CD8-positive, alpha-beta memory T cell (primary cell): Measurements from ENCODE around the gene SLC22A23. TPM values are rescaled to one million over a fixed set of nuclear protein-coding genes. Genes with fewer than 3 reads are reported as not detected.

ENCODE experiments used
- CTCF ChIA-PET: fragments of 350-600 bp; sonication (Branson Sonifier 250); formaldehyde crosslinking; loops from one replicate; lab custom pipeline; 2021; ENCODE audit warnings: antibody characterized with exemption; lab: Charles Lee
- POLR2A ChIA-PET: fragments of 350-600 bp; sonication (Branson Sonifier 250); formaldehyde crosslinking; loops from one replicate; lab custom pipeline; 2021; ENCODE audit warnings: antibody characterized with exemption; lab: Charles Lee
- DNase-seq, 5 donors: peaks; one replicate each; pipeline versions ENCODE4 v3.0.0 to v3.0.0-alpha.2; 2020 to 2022; ENCODE audit warnings: mixed read lengths in 1 of 5
- H3K27ac ChIP-seq: one replicate; pipeline ENCODE4 v1.7.0; 2013; ENCODE audit warnings: low read depth, mild to moderate bottlenecking, low read length, moderate library complexity
- H3K27me3 ChIP-seq: 2 replicates; pipeline ENCODE4 v1.7.0; 2013; ENCODE audit warnings: low read length, mild to moderate bottlenecking; ENCODE audit not compliant: insufficient read depth, poor library complexity, severe bottlenecking
- H3K36me3 ChIP-seq: 2 replicates; pipeline ENCODE4 v1.7.0; 2013; ENCODE audit warnings: mild to moderate bottlenecking, low read length, moderate library complexity; ENCODE audit not compliant: insufficient read depth
- H3K4me1 ChIP-seq: 2 replicates; pipeline ENCODE4 v1.7.0; 2013; ENCODE audit warnings: mild to moderate bottlenecking, low read length, moderate library complexity; ENCODE audit not compliant: insufficient read depth
- H3K4me3 ChIP-seq: 2 replicates; pipeline ENCODE4 v1.7.0; 2013; ENCODE audit warnings: mild to moderate bottlenecking, low read length
- H3K9me3 ChIP-seq: 2 replicates; pipeline ENCODE4 v1.7.0; 2013; ENCODE audit warnings: mild to moderate bottlenecking, low read length
- H3K27ac Mint-ChIP-seq, 8 donors: one replicate each; pipeline ENCODE4 v1.8.0; 2020 to 2021; ENCODE audit warnings: mixed read lengths in 8 of 8, mild to moderate bottlenecking in 6 of 8, inconsistent platforms in 3 of 8, moderate library complexity in 3 of 8
- H3K27me3 Mint-ChIP-seq, 2 donors: one replicate each; pipeline ENCODE4 v1.8.0; 2020 to 2021; ENCODE audit warnings: mixed read lengths in 2 of 2, mild to moderate bottlenecking in 1 of 2, moderate library complexity in 1 of 2
- H3K36me3 Mint-ChIP-seq, 3 donors: one replicate each; pipeline ENCODE4 v1.8.0; 2020 to 2021; ENCODE audit warnings: mixed read lengths in 3 of 3, inconsistent platforms in 1 of 3, mild to moderate bottlenecking in 1 of 3
- H3K4me1 Mint-ChIP-seq, 3 donors: one replicate each; pipeline ENCODE4 v1.8.0; 2020 to 2021; ENCODE audit warnings: mixed read lengths in 3 of 3, inconsistent platforms in 1 of 3, mild to moderate bottlenecking in 1 of 3
- H3K4me3 Mint-ChIP-seq, 7 donors: one replicate each; pipeline ENCODE4 v1.8.0; 2020 to 2021; ENCODE audit warnings: mixed read lengths in 7 of 7, mild to moderate bottlenecking in 6 of 7, moderate library complexity in 4 of 7, inconsistent platforms in 2 of 7
- H3K9me3 Mint-ChIP-seq, 5 donors: one replicate each; pipeline ENCODE4 v1.8.0; 2020 to 2022; ENCODE audit warnings: mixed read lengths in 5 of 5, mild to moderate bottlenecking in 3 of 5, moderate library complexity in 2 of 5, inconsistent platforms in 1 of 5
- polyA plus RNA-seq: library from polyadenylated mRNA; unstranded; fragments of 300-500 nt; fragmentation: Illumina TruSeq; gene quantifications from one replicate; pipeline ENCODE4 v1.2.3, GENCODE V29; 2021
- total RNA-seq, 2 experiments: library from RNA; stranded (reverse); gene quantifications; one replicate each; pipeline ENCODE4 v1.2.3, GENCODE V29; 2021

Gene SLC22A23
- total and polyA plus RNA-seq, 3 experiments from 2014 or later, result 0.39 to 0.78 (median 0.47) TPM

GRCh38 chr6:3329393-3330051 is 127.3 kb downstream of the SLC22A23 start:
- Histone ChIP-seq H3K4me3 (no peak overlapping the region), H3K4me1 (no peaks in the 10 kb centered on the region), H3K27ac (no peak overlapping the region), H3K27me3 (no peaks in the 10 kb centered on the region), H3K36me3 (no peaks in the 10 kb centered on the region), H3K9me3 (no peaks in the 10 kb centered on the region)
- no peaks in the 10 kb centered on the region for H3K36me3 Mint-ChIP-seq
- ChIA-PET POLR2A (no interaction called here), CTCF (no interaction called here)
- peaks cover 10 to 50% of the 10 kb centered on the region in 2 donors for H3K27me3 Mint-ChIP-seq
- peaks cover 0 to 2% (median 0%) of the 10 kb centered on the region in 3 donors for H3K4me1 Mint-ChIP-seq
- H3K27ac Mint-ChIP-seq, result no peak overlapping the region
- H3K9me3 Mint-ChIP-seq, result no peaks in the 10 kb centered on the region
- DNase-seq, result no peak
- no peak overlapping the region for H3K4me3 Mint-ChIP-seq

- Histone ChIP-seq H3K36me3 (no peaks in the 10 kb centered on the region), H3K9me3 (no peaks in the 10 kb centered on the region), H3K27me3 (no peaks in the 10 kb centered on the region), H3K4me1 (no peaks in the 10 kb centered on the region), H3K27ac (no peak overlapping the region), H3K4me3 (no peak overlapping the region)
- no peak for DNase-seq
- Mint-ChIP-seq H3K36me3 (no peaks in the 10 kb centered on the region), H3K27me3 (peaks cover 12 to 50% of the 10 kb centered on the region in 2 donors), H3K27ac (no peak overlapping the region), H3K4me3 (no peak overlapping the region), H3K4me1 (peaks cover 0 to 6% (median 0%) of the 10 kb centered on the region in 3 donors), H3K9me3 (no peaks in the 10 kb centered on the region)
- ChIA-PET POLR2A (no interaction called here), CTCF (no interaction called here)
Observed at GRCh38 chr6:3328796-3329195, 128.1 kb downstream of the SLC22A23 start.

GRCh38 chr6:3328145-3328544 is 128.7 kb downstream of the SLC22A23 start:
- Mint-ChIP-seq H3K4me3 (no peak overlapping the region), H3K9me3 (no peaks in the 10 kb centered on the region), H3K27ac (no peak overlapping the region), H3K36me3 (no peaks in the 10 kb centered on the region), H3K27me3 (peaks cover 13 to 44% of the 10 kb centered on the region in 2 donors), H3K4me1 (peaks cover 0 to 6% (median 0%) of the 10 kb centered on the region in 3 donors)
- Histone ChIP-seq H3K4me1 (no peaks in the 10 kb centered on the region), H3K9me3 (no peaks in the 10 kb centered on the region), H3K27ac (no peak overlapping the region), H3K36me3 (no peaks in the 10 kb centered on the region), H3K27me3 (no peaks in the 10 kb centered on the region), H3K4me3 (no peak overlapping the region)
- no peak for DNase-seq
- ChIA-PET POLR2A (no interaction called here), CTCF (no interaction called here)

GRCh38 chr6:3327403-3327802 is 129.4 kb downstream of the SLC22A23 start:
- CTCF ChIA-PET, result no interaction called here

GRCh38 chr6:3326981-3327380 is 129.9 kb downstream of the SLC22A23 start:
- Mint-ChIP-seq H3K36me3 (no peaks in the 10 kb centered on the region), H3K4me3 (no peak overlapping the region), H3K27me3 (peaks cover 16 to 32% of the 10 kb centered on the region in 2 donors), H3K27ac (no peak overlapping the region), H3K9me3 (no peaks in the 10 kb centered on the region), H3K4me1 (peaks cover 0 to 6% (median 0%) of the 10 kb centered on the region in 3 donors)
- H3K27ac ChIP-seq, result no peak overlapping the region
- no peak overlapping the region for H3K4me3 ChIP-seq
- H3K4me1 ChIP-seq, result no peaks in the 10 kb centered on the region
- H3K9me3 ChIP-seq, result no peaks in the 10 kb centered on the region
- DNase-seq, result no peak
- no peaks in the 10 kb centered on the region for H3K36me3 ChIP-seq
- POLR2A ChIA-PET, result no interaction called here
- no peaks in the 10 kb centered on the region for H3K27me3 ChIP-seq
- CTCF ChIA-PET, result no interaction called here

More at GRCh38 chr6:3327403-3327802, 129.4 kb downstream of the SLC22A23 start:
- peaks cover 16 to 36% of the 10 kb centered on the region in 2 donors for H3K27me3 Mint-ChIP-seq
- no peak overlapping the region for H3K27ac Mint-ChIP-seq
- peaks cover 0 to 6% (median 0%) of the 10 kb centered on the region in 3 donors for H3K4me1 Mint-ChIP-seq
- no peaks in the 10 kb centered on the region for H3K9me3 Mint-ChIP-seq
- Histone ChIP-seq H3K9me3 (no peaks in the 10 kb centered on the region), H3K27ac (no peak overlapping the region), H3K27me3 (no peaks in the 10 kb centered on the region), H3K4me1 (no peaks in the 10 kb centered on the region), H3K4me3 (no peak overlapping the region), H3K36me3 (no peaks in the 10 kb centered on the region)
- no peaks in the 10 kb centered on the region for H3K36me3 Mint-ChIP-seq
- POLR2A ChIA-PET, result no interaction called here
- DNase-seq, result no peak
- H3K4me3 Mint-ChIP-seq, result no peak overlapping the region

GRCh38 chr6:3326184-3326971 is 130.5 kb downstream of the SLC22A23 start:
- H3K27me3 ChIP-seq, result no peaks in the 10 kb centered on the region
- Mint-ChIP-seq H3K27ac (peak overlapping the region in 1 of 8 donors; percentile 49), H3K4me3 (no peak overlapping the region), H3K9me3 (no peaks in the 10 kb centered on the region), H3K4me1 (peaks cover 0 to 6% (median 0%) of the 10 kb centered on the region in 3 donors), H3K27me3 (peaks cover 19 to 31% of the 10 kb centered on the region in 2 donors), H3K36me3 (no peaks in the 10 kb centered on the region)
- H3K9me3 ChIP-seq, result no peaks in the 10 kb centered on the region
- POLR2A ChIA-PET, result no interaction called here
- H3K27ac ChIP-seq, result no peak overlapping the region
- no peaks in the 10 kb centered on the region for H3K36me3 ChIP-seq
- H3K4me1 ChIP-seq, result no peaks in the 10 kb centered on the region
- DNase-seq, result no peak
- CTCF ChIA-PET, result no interaction called here
- no peak overlapping the region for H3K4me3 ChIP-seq

- Histone ChIP-seq H3K27me3 (no peaks in the 10 kb centered on the region), H3K36me3 (no peaks in the 10 kb centered on the region), H3K9me3 (no peaks in the 10 kb centered on the region), H3K4me1 (no peaks in the 10 kb centered on the region), H3K27ac (no peak overlapping the region), H3K4me3 (no peak overlapping the region)
- H3K27ac Mint-ChIP-seq, result no peak overlapping the region
- no peaks in the 10 kb centered on the region for H3K36me3 Mint-ChIP-seq
- ChIA-PET CTCF (no interaction called here), POLR2A (no interaction called here)
- H3K4me1 Mint-ChIP-seq, result peaks cover 0 to 6% (median 0%) of the 10 kb centered on the region in 3 donors
- no peak for DNase-seq
- H3K9me3 Mint-ChIP-seq, result no peaks in the 10 kb centered on the region
- peaks cover 15 to 24% of the 10 kb centered on the region in 2 donors for H3K27me3 Mint-ChIP-seq
- H3K4me3 Mint-ChIP-seq, result no peak overlapping the region
Observed at GRCh38 chr6:3325210-3325609, 131.6 kb downstream of the SLC22A23 start.

- Mint-ChIP-seq H3K27ac (peak overlapping the region in 1 of 8 donors; percentile 63), H3K4me1 (peaks cover 0 to 9% (median under 1%) of the 10 kb centered on the region in 3 donors), H3K9me3 (no peaks in the 10 kb centered on the region), H3K27me3 (peaks cover 15 to 26% of the 10 kb centered on the region in 2 donors), H3K36me3 (no peaks in the 10 kb centered on the region), H3K4me3 (no peak overlapping the region)
- CTCF ChIA-PET, result no interaction called here
- POLR2A ChIA-PET, result no interaction called here
- Histone ChIP-seq H3K9me3 (no peaks in the 10 kb centered on the region), H3K4me1 (no peaks in the 10 kb centered on the region), H3K27me3 (no peaks in the 10 kb centered on the region), H3K27ac (no peak overlapping the region), H3K4me3 (no peak overlapping the region), H3K36me3 (no peaks in the 10 kb centered on the region)
- no peak for DNase-seq
Observed at GRCh38 chr6:3324262-3324942, 132.4 kb downstream of the SLC22A23 start.
